Sigmoid colon (tissue), 4 donors: ENCODE results near the gene RUNX1.

Experiments
- EP300 ChIP-seq, 4 donors: sonication (generic); formaldehyde crosslinking; IDR thresholded peaks; one replicate each; pipeline ENCODE4 v1.6.1; 2017; ENCODE audit warnings: antibody characterized with exemption in 4 of 4
- POLR2A ChIP-seq, 2 donors: fragments of 450-650 bp; IDR thresholded peaks; one replicate each; pipeline ENCODE4 v1.6.1; 2016; ENCODE audit warnings: antibody characterized with exemption in 2 of 2, mild to moderate bottlenecking in 2 of 2, moderate library complexity in 2 of 2
- POLR2AphosphoS5 ChIP-seq, 4 donors: sonication (generic); formaldehyde crosslinking; IDR thresholded peaks; one replicate each; pipeline ENCODE4 v1.6.1; 2017; ENCODE audit warnings: antibody characterized with exemption in 4 of 4
- TF ChIP-seq, protein P1 (sequence below), 4 experiments: fragments of 450-650 bp in 3 of 4; fragments of 200-600 bp in 1 of 4; IDR thresholded peaks; one replicate each; pipeline ENCODE4 v1.5.1; 2016 to 2019; ENCODE audit warnings: antibody characterized with exemption in 4 of 4, mild to moderate bottlenecking in 3 of 4, moderate library complexity in 2 of 4

DNA sequence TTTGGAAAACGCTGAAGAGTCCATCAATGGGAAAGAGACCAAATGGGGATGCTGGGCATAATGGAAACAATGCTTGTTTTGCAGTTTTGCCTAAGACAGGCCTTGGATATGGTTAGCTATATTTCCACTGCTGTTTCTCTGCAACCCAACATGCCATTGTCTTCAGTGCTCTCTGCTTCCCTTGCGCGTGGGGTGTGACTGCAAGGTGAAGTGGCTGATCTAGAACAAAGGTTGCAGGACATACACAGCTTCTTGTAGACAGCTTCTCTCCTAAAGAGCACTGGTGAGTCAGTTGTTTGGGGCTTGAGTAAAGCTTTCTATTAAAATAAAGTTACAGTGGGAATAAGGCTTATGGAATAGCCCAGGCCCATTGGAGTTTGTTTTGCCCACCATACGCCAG is 33.0 kb downstream of the RUNX1 start:
- TF ChIP-seq POLR2A (IDR thresholded peaks at IDR 0.05) (no peak), POLR2AphosphoS5 (IDR thresholded peaks at IDR 0.05) (no peak), EP300 (IDR thresholded peaks at IDR 0.05) (no peak)
- TF ChIP-seq, protein P1, sequence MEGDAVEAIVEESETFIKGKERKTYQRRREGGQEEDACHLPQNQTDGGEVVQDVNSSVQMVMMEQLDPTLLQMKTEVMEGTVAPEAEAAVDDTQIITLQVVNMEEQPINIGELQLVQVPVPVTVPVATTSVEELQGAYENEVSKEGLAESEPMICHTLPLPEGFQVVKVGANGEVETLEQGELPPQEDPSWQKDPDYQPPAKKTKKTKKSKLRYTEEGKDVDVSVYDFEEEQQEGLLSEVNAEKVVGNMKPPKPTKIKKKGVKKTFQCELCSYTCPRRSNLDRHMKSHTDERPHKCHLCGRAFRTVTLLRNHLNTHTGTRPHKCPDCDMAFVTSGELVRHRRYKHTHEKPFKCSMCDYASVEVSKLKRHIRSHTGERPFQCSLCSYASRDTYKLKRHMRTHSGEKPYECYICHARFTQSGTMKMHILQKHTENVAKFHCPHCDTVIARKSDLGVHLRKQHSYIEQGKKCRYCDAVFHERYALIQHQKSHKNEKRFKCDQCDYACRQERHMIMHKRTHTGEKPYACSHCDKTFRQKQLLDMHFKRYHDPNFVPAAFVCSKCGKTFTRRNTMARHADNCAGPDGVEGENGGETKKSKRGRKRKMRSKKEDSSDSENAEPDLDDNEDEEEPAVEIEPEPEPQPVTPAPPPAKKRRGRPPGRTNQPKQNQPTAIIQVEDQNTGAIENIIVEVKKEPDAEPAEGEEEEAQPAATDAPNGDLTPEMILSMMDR (IDR thresholded peaks at IDR 0.05), result no peak
